T-helper 1 cell treated with Interleukin-12 subunit alpha and Interleukin-12 subunit beta and Interleukin-4 antibody, amounts not matched to agents 30 μg/mL and 1 μg/mL, for 36 hours (primary cell): ENCODE data around the gene TOE1.
"Not testable (repeated sequence)": the region's sequence is repeated elsewhere in the genome, so short reads cannot be mapped to it uniquely, and the experiment has no call there.

ENCODE experiments used
- H3K27ac Mint-ChIP-seq: one replicate; pipeline ENCODE4 v1.8.0; 2021; ENCODE audit warnings: mild to moderate bottlenecking, mixed read lengths
- H3K27me3 Mint-ChIP-seq: one replicate; pipeline ENCODE4 v1.8.0; 2021; ENCODE audit warnings: low read depth, mixed read lengths
- H3K36me3 Mint-ChIP-seq: one replicate; pipeline ENCODE4 v1.8.0; 2021; ENCODE audit warnings: low read depth, mixed read lengths
- H3K4me1 Mint-ChIP-seq: one replicate; pipeline ENCODE4 v1.8.0; 2021; ENCODE audit warnings: low read depth, mixed read lengths
- H3K4me3 Mint-ChIP-seq: one replicate; pipeline ENCODE4 v1.8.0; 2021; ENCODE audit warnings: mild to moderate bottlenecking, moderate library complexity, mixed read lengths
- H3K9me3 Mint-ChIP-seq: one replicate; pipeline ENCODE4 v1.8.0; 2021; ENCODE audit warnings: mixed read lengths

Gene TOE1

DNA sequence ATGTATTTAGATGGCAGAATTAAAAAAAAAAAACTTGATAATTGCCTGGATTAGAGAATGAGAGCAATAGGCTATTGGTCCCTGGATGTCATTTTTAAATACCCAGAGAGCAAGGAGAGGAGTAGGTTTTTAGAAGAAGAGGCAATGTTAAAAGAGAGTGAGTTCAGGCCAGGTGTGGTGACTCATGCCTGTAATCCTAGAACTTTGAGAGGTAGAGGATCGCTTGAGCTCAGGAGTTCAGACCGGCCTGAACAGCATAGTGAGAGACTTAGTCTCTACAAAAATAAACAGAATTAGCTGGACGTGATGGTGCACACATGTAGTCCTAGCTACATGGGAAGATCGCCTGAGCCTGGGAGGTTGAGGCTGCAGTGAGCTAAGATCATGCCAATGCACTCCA is 16.2 kb downstream of the TOE1 start:
- Mint-ChIP-seq H3K4me3 (no peak overlapping the region), H3K4me1 (peaks cover 4% of the 10 kb centered on the region), H3K27ac (no peak overlapping the region), H3K9me3 (no peaks in the 10 kb centered on the region), H3K27me3 (no peaks in the 10 kb centered on the region), H3K36me3 (no peaks in the 10 kb centered on the region)

DNA sequence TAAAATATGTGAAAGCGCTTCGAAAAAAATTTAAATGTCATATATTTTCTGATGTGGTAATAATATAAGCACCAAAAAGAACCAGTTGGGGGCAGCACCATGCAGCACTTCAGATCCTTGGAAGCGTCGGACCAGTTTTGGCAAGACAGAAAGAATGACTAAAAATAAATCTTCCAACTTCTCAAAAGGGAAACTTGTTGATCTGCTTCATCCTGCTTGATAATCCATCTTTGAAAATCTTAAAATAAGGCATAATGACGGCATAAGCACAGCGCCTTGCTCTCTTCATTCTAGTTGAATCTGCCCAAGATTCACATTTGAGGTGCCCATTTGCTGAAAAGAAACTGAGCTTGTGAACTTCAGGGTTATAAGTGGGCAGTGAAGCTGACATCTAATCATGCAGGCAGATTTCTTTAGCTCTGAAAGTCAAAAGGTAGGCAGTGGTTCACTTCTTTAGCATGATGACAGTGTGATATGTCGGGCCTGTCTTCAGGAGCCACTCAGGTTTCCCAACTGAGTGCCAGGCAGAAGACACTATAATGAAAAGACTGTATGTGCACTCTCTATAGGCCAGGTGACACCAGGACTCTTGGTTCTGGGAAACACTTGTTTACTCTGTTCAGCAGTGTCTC is 20.0 kb downstream of the TOE1 start:
- Mint-ChIP-seq H3K27ac (no peak overlapping the region), H3K27me3 (no peaks in the 10 kb centered on the region), H3K4me3 (no peak overlapping the region), H3K36me3 (no peaks in the 10 kb centered on the region), H3K4me1 (peaks cover 4% of the 10 kb centered on the region), H3K9me3 (no peaks in the 10 kb centered on the region)

DNA sequence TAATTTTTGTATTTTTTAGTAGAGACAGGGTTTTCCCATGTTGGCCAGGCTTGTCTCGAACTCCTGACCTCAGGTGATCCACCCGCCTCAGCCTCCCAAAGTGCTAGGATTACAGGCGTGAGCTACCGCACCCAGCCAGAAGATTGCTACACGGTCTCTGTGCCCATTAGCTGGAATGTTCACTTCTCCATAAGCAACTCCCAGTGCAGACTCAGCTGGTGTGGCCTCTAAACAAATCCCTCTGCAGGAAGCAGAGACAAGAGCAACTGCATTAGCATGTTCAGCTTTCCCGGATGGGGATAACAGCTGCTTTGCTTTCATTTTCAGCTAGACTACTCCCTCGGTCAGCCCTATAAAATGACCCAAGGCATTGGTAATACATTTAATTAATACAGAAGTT is 21.0 kb downstream of the TOE1 start:
- not testable (repeated sequence) for H3K9me3 Mint-ChIP-seq, H3K4me1 Mint-ChIP-seq, H3K4me3 Mint-ChIP-seq, H3K27ac Mint-ChIP-seq, H3K27me3 Mint-ChIP-seq, H3K36me3 Mint-ChIP-seq

DNA sequence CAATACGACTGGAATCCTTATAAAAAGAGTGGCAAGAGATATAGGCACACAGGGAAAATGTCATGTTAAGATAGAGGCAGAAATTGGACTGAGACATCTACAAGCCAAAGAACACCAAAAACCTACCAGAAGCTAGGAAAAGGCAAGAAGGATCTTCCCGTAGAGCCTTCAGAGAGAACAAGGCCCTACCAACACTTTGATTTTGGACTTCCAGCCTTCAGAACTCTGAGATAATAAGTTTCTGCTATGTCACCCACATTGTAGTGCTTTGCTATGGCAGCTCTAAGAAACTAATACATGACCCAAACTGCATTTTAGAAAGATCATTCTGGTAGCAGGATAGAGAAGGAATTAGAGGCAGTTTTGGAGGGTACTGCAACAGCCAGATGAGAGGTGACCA is 24.3 kb downstream of the TOE1 start:
- H3K9me3 Mint-ChIP-seq: no peaks in the 10 kb centered on the region
- no peak overlapping the region for H3K4me3 Mint-ChIP-seq
- H3K27ac Mint-ChIP-seq: no peak overlapping the region
- no peaks in the 10 kb centered on the region for H3K36me3 Mint-ChIP-seq
- H3K4me1 Mint-ChIP-seq: peaks cover 4% of the 10 kb centered on the region
- H3K27me3 Mint-ChIP-seq: no peaks in the 10 kb centered on the region

DNA sequence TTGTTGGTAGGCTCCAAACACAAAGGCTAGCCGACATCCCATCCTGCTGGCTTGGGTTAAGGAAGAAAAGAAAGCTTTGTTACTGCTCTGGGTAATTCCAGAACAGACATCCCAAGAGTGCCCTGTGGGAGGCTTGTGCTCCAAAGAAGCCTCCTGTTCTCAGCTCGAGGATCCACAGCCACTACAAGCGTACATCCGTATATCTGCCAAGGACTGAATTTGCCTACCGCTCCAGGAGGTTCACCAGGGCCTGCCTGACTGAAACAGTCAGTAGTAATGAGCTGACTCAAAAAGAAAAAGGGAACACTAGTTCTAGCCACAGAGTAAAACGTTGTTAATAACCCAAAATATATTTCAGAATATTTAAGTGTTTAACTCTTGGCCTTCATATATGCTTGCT is 25.1 kb downstream of the TOE1 start:
- Mint-ChIP-seq H3K4me1 (peaks cover under 1% of the 10 kb centered on the region), H3K27ac (no peak overlapping the region), H3K9me3 (no peaks in the 10 kb centered on the region), H3K36me3 (no peaks in the 10 kb centered on the region), H3K4me3 (no peak overlapping the region), H3K27me3 (no peaks in the 10 kb centered on the region)

DNA sequence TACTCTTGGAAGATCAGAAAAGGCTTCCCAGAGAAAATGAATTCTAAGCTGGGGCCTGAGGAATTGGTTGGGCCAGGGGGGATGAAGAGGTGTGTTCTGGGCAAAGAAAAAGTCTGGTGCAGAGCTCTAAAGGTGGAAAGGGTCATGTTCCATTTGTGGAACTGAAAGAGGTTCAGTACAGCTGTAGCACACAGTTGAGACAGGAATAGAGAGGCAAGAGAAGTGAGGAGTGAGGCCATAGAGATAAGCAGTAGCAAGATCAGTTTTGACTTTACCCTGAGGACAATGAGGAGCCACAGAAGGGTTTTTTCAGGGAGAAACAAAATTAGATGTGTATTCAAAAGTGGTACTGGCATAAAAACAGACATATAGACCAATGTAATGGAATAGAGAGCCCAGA is 30.6 kb downstream of the TOE1 start:
- Mint-ChIP-seq H3K4me3 (no peak overlapping the region), H3K36me3 (no peaks in the 10 kb centered on the region), H3K4me1 (peaks cover 4% of the 10 kb centered on the region), H3K27ac (no peak overlapping the region), H3K9me3 (no peaks in the 10 kb centered on the region), H3K27me3 (no peaks in the 10 kb centered on the region)

DNA sequence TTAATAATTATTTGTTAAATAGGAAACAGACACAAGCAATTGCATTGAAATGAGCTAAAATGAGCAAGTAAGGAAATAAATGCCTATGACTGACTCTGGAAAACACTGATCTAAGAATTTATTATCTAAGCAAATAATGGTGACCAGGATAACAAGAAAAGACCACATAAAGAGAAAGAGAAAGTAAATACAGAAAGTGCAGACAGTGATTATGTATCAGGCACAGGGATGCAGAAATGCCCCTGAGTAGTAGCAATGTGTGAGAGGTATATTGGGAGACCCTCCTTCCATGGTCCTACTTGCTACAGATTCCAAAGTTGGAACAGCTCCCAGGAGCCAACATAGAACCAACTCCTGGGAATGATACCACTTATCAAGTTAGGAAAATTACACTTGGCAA is 33.6 kb downstream of the TOE1 start:
- Mint-ChIP-seq H3K4me1 (peaks cover 4% of the 10 kb centered on the region), H3K36me3 (no peaks in the 10 kb centered on the region), H3K27ac (no peak overlapping the region), H3K4me3 (no peak overlapping the region), H3K9me3 (no peaks in the 10 kb centered on the region), H3K27me3 (no peaks in the 10 kb centered on the region)

DNA sequence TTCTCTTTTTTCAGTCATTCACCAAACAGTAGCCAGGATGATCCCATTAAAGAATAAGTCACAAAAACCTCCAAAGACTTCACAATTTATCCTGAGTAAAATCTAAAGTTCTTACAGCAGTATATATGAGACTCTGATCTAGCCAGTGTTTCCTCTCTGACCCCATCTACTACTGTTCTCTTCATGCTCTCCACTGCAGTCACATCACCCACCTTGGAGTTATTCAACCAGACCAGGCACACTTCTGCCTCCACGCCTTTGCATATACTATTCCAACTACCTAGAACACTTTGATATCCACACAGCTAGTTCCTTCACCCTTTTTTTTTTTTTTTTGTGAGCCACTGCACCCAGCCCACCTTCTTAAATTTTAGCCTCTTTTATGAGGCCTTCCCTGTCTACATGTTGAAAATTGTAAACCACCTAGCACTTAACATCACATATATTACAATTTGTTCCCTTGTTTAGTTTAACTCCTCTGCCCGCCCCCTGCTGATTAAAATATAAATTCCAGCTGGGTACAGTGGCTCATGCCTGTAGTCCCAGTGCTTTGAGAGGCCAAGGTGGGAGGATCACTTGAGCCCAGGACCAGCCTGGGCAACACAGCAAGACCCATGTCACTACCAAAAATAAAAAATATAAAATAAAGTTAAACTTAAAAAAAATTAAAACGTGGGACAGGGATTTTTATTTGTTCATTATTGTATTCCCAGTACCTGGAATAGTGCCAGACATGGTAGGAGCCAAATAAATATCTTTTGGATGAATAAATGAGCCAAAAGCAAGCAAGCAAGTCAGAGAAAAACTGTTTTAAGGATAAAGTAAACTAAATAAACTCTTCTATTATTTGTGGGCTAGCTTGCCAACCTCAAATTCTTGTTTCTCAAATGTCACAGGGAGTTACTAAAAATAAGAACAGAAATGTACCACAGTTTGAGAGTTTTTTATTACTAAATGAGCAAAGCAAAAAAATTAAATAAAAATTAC is 35.4 kb downstream of the TOE1 start:
- no peaks in the 10 kb centered on the region for H3K27me3 Mint-ChIP-seq
- H3K4me3 Mint-ChIP-seq: no peak overlapping the region
- no peaks in the 10 kb centered on the region for H3K36me3 Mint-ChIP-seq
- H3K4me1 Mint-ChIP-seq: peaks cover 4% of the 10 kb centered on the region
- H3K9me3 Mint-ChIP-seq: no peaks in the 10 kb centered on the region
- H3K27ac Mint-ChIP-seq: no peak overlapping the region

DNA sequence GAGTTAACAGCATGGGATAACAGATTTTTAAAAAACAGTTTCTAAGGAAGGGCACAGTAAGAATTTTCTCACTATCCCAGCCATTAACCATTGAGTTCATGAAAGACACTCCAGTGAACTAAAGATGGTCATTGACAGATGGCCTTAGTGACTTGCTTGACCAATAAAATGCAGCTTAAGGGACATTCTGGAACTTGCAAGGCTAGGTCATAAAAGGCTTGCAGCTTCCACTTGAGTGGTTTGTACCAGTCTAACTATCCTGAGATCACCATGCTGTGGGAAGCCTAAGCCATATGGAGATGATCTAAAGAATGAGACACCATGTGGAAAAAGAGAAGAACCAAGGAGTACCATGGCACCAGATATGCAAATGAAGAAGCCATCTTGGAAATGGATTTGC is 38.2 kb downstream of the TOE1 start:
- Mint-ChIP-seq H3K4me1 (peaks cover 1% of the 10 kb centered on the region), H3K27me3 (no peaks in the 10 kb centered on the region), H3K9me3 (no peaks in the 10 kb centered on the region), H3K4me3 (no peak overlapping the region), H3K27ac (no peak overlapping the region), H3K36me3 (no peaks in the 10 kb centered on the region)

DNA sequence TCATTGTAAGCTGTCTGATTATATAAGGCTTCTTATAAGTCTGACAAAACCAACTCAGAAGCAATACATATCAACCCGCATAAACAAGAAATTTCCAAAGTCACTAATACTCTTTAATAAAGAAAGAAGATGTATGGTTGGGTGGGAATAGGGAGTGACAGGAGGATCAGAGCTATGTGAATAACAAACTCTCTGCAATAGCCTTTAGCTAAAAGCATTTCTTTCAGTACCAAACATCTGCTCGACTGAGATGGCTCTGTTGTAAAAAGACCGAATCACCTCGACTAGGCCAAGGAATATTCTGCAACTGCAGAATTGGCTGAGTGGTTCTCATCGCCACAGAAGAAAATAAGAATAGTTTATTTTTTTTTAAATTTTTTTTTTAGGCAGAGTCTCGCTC is 39.6 kb downstream of the TOE1 start:
- no peaks in the 10 kb centered on the region for H3K4me1 Mint-ChIP-seq
- no peaks in the 10 kb centered on the region for H3K27me3 Mint-ChIP-seq
- H3K4me3 Mint-ChIP-seq: no peak overlapping the region
- no peak overlapping the region for H3K27ac Mint-ChIP-seq
- H3K9me3 Mint-ChIP-seq: no peaks in the 10 kb centered on the region
- H3K36me3 Mint-ChIP-seq: no peaks in the 10 kb centered on the region

DNA sequence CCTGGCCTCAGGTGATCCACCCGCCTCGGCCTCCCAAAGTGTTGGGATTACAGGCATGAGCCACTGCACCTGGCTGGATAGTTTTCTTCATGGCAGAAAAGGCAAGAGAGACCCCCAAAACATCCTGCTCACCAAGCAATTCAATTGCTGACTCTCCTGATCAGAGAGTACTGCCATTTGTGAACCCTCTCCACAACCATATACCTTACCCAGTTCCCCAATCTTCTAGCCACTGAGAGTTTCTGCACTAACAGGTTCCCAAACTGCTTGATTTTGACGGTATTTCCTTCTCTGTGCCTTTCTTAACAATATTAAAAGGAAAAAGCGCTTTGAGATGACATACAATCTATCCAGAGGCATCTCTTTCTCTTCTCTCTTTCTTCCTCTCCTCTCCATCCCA is 40.2 kb downstream of the TOE1 start:
- no peaks in the 10 kb centered on the region for H3K9me3 Mint-ChIP-seq
- H3K27ac Mint-ChIP-seq: no peak overlapping the region
- H3K4me1 Mint-ChIP-seq: no peaks in the 10 kb centered on the region

DNA sequence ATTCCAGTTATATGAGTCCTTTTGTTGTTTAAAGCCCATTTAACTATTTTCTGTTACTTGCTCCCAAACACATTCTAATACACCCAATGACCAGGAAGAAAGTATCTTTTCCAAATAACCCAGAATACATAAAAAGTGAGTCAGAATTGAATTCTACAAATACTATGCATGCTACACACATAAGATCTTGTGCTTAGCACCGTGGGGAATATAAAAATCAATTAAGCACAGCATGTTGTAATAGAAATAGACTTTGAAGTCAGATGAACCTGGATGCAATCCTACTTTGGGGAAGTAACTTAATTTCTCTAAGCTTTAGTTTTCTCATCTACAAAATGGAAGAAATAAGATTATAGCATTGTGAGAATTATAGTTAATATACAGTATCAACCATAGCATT is 40.8 kb downstream of the TOE1 start:
- Mint-ChIP-seq H3K4me1 (no peaks in the 10 kb centered on the region), H3K27me3 (no peaks in the 10 kb centered on the region), H3K27ac (no peak overlapping the region), H3K9me3 (no peaks in the 10 kb centered on the region), H3K36me3 (no peaks in the 10 kb centered on the region), H3K4me3 (no peak overlapping the region)

More for the DNA sequence above, 40.2 kb downstream of the TOE1 start:
- Mint-ChIP-seq H3K27me3 (no peaks in the 10 kb centered on the region), H3K4me3 (no peak overlapping the region), H3K36me3 (no peaks in the 10 kb centered on the region)

DNA sequence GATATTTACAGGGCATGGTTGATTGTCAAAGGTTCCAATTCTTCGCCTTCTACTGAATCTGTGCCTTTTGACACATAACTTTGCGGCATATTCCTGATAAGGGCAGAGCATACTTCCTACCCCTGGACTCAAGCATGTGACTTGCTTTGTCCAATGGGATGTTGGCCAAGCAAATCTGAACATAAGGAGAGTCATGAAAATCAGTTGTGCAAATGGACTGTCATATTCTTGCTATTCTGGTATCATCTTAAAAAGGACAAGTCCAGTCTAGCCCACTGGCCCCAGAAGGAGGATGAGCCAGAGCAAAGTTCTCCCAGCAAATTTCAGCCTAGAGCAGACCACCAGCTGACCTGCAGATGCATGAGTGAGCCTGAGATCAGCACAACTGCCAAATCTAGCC is 41.3 kb downstream of the TOE1 start:
- Mint-ChIP-seq H3K4me1 (no peaks in the 10 kb centered on the region), H3K4me3 (no peak overlapping the region), H3K36me3 (no peaks in the 10 kb centered on the region), H3K9me3 (no peaks in the 10 kb centered on the region), H3K27ac (no peak overlapping the region), H3K27me3 (no peaks in the 10 kb centered on the region)

DNA sequence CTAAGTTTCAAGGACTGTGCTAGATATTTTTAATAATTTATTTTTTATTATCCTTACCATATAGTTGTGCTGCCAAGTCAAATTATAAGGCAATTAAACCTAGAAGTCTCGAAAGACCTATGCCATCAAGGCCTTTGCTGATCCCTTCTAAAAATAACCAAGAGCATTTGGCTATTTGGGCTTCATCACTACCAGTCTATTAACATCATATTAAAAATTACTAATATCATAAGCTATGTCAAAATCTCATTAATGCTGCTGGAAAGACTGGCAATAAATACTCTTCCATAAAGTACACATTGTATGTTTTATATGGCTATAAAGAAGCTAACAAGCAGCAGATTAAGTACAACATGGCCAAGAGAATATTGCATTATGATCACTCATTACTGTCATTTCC is 43.2 kb downstream of the TOE1 start:
- H3K4me1 Mint-ChIP-seq: no peaks in the 10 kb centered on the region
- no peak overlapping the region for H3K4me3 Mint-ChIP-seq
- H3K27ac Mint-ChIP-seq: no peak overlapping the region

DNA sequence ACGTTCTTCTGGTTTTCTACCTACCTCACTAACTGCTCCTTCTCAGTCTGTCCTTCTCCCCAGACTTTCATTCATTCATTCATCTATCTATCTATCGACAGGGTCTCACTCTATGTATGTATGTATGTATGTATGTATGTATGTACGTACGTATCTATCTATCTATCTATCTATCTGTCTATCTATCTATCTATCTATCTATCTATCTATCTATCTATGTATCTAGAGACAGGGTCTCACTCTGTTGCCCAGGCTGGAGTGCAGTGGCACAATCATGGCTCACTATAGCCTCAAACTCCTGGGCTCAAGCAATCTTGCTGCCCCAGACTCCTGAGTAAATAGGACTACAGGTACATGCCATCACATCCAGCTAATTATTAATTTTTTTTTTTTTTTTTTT is 44.2 kb downstream of the TOE1 start:
- H3K27me3 Mint-ChIP-seq, H3K4me1 Mint-ChIP-seq, H3K27ac Mint-ChIP-seq, H3K36me3 Mint-ChIP-seq, H3K9me3 Mint-ChIP-seq, H3K4me3 Mint-ChIP-seq: not testable (repeated sequence)

More for the DNA sequence above, 43.2 kb downstream of the TOE1 start:
- Mint-ChIP-seq H3K9me3 (no peaks in the 10 kb centered on the region), H3K27me3 (no peaks in the 10 kb centered on the region), H3K36me3 (no peaks in the 10 kb centered on the region)
